Body of pancreas (tissue), 4 donors: ENCODE measurements around the gene LCP1. TPM values are rescaled to one million over a fixed set of nuclear protein-coding genes. Genes with fewer than 3 reads are reported as not detected.

Experiments used
- ATAC-seq: fragments of 150-250 bp; one replicate; pipeline ENCODE4 v1.9.1; 2016
- DNase-seq, 4 donors: peaks; one replicate each; pipeline ENCODE4 v3.0.0-alpha.2; 2019
- H3K27ac ChIP-seq, 4 donors: fragments of 200-600 bp; sonication (generic); 1 replicate in 3 of 4; 2 replicates in 1 of 4; pipeline versions ENCODE4 v1.5.1 to v1.6.1; 2016 to 2019; ENCODE audit warnings: mild to moderate bottlenecking in 1 of 4, mixed read lengths in 1 of 4, moderate library complexity in 1 of 4
- H3K27me3 ChIP-seq, 2 donors: fragments of 200-600 bp; sonication (generic); one replicate each; pipeline ENCODE4 v1.6.0; 2016; ENCODE audit warnings: mild to moderate bottlenecking in 1 of 2
- H3K36me3 ChIP-seq, 2 donors: fragments of 200-600 bp; sonication (generic); replicated peaks in 1 of 2; 2 replicates each; pipeline ENCODE4 v1.5.1; 2016; ENCODE audit warnings: low read depth in 2 of 2; ENCODE audit not compliant: insufficient read depth in 1 of 2
- H3K4me1 ChIP-seq: fragments of 200-600 bp; sonication (generic); one replicate; pipeline ENCODE4 v1.6.0; 2016
- H3K4me3 ChIP-seq, 2 donors: fragments of 200-600 bp; sonication (generic); 1 replicate in 1 of 2; 2 replicates in 1 of 2; pipeline ENCODE4 v1.5.1; 2016 to 2019
- H3K9me3 ChIP-seq, 3 donors: fragments of 200-600 bp; sonication (generic); 1 replicate in 2 of 3; 2 replicates in 1 of 3; pipeline ENCODE4 v1.5.1; 2016
- POLR2A ChIP-seq, 3 donors: fragments of 450-650 bp; IDR thresholded peaks; one replicate each; pipeline ENCODE4 v1.6.1; 2016; ENCODE audit warnings: antibody characterized with exemption in 3 of 3, mild to moderate bottlenecking in 2 of 3
- WGBS, 2 donors: methylation state at CpG; one replicate each; pipeline ENCODE4 v1.1.5; 2017; 5-methylcytosine and 5-hydroxymethylcytosine counted together
- intact Hi-C: fragments of 100-400 bp; cut with DNase I; formaldehyde crosslinking; loops from one replicate; pipeline ENCODE4 v1.15.1; 2023
- total RNA-seq, 2 donors: library from RNA; depleted of rRNA; stranded (reverse); fragments of >200 nt; gene quantifications; one replicate each; pipeline ENCODE4 v1.1.0, GENCODE V29; 2016
- TF ChIP-seq, protein P1 (sequence below), 7 experiments: fragments of 450-650 bp in 4 of 7; fragments of 200-600 bp in 3 of 7; sonication (generic) in 3 of 7; IDR thresholded peaks; one replicate each; pipeline ENCODE4 v1.5.1; 2016 to 2019; ENCODE audit warnings: antibody characterized with exemption in 7 of 7

The LCP1 gene
- total RNA-seq, 2 donors from 2014 or later = 6.3 to 16.1 TPM

DNA sequence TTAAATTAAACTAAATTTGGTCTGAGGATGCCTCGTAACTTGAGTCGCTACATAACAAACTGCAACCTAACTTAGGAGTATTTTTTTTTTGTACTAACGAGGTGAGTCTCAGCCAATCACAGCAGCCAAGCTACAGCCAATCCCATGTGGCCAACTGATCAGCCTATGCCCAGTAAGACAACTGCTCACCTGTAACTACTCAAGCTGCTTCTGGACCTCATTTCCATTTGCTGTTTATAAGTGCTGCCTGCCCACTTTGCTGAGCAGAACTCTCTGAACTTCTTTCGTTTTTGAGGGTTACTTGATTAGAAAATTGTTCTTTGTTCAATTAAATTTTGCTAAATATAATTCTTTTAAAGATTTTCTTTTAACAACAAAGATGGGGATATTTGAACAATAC is 81.0 kb downstream of the LCP1 start:
- Histone ChIP-seq H3K4me3 (no peak overlapping the region), H3K27ac (no peak overlapping the region), H3K36me3 (no peaks in the 10 kb centered on the region), H3K4me1 (peaks cover 14% of the 10 kb centered on the region), H3K9me3 (no peaks in the 10 kb centered on the region), H3K27me3 (no peaks in the 10 kb centered on the region)
- 65 to 71% methylated on average over 4 of the region's 4 CpGs for WGBS, 2 donors
- intact Hi-C loops = no loop called here
- DNase-seq = no peak
- ATAC-seq = no peak
- TF ChIP-seq, protein P1, sequence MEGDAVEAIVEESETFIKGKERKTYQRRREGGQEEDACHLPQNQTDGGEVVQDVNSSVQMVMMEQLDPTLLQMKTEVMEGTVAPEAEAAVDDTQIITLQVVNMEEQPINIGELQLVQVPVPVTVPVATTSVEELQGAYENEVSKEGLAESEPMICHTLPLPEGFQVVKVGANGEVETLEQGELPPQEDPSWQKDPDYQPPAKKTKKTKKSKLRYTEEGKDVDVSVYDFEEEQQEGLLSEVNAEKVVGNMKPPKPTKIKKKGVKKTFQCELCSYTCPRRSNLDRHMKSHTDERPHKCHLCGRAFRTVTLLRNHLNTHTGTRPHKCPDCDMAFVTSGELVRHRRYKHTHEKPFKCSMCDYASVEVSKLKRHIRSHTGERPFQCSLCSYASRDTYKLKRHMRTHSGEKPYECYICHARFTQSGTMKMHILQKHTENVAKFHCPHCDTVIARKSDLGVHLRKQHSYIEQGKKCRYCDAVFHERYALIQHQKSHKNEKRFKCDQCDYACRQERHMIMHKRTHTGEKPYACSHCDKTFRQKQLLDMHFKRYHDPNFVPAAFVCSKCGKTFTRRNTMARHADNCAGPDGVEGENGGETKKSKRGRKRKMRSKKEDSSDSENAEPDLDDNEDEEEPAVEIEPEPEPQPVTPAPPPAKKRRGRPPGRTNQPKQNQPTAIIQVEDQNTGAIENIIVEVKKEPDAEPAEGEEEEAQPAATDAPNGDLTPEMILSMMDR (IDR thresholded peaks at IDR 0.05) = no peak
- no peak for TF ChIP-seq POLR2A (IDR thresholded peaks at IDR 0.05)

DNA sequence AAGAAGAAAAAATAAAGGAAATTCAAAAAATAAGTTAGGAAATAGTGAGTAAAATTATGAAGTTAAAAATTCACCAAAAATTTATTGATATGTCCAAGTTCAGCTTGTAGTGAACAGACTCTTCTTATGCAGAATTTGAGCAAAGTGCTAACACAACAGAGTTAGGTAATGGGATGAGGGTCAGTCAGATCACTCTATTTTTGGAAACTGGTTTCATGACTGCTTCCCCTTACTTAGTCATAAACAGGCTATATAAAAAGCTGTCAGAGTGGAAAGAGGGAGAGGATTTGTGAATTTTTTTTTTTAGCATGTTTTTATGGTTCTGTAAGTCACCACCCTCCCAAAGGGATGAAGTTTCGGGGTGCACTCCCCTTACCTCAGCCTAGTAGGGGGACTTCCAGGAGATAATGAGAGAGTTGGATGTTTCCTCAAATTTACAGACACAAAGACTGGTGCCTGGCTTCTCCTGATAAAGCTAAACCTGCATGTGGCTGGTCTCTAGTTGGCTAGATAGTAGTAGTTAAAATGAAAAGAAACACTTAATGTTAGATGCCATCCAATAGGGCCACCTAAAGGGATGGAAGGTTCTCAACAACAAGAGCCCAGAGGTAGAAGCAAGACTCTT is 81.7 kb downstream of the LCP1 start:
- intact Hi-C loops = no loop called here
- DNase-seq (no peak), ATAC-seq (no peak)
- TF ChIP-seq, protein P1 (IDR thresholded peaks at IDR 0.05) = no peak
- no peak for TF ChIP-seq POLR2A (IDR thresholded peaks at IDR 0.05)
- no peaks in the 10 kb centered on the region for H3K36me3 ChIP-seq
- WGBS, 2 donors = 67 to 87% methylated on average over 1 of the region's 1 CpG
- no peak overlapping the region for H3K27ac ChIP-seq
- no peaks in the 10 kb centered on the region for H3K9me3 ChIP-seq
- H3K4me3 ChIP-seq = no peak overlapping the region
- no peaks in the 10 kb centered on the region for H3K27me3 ChIP-seq
- peaks cover 14% of the 10 kb centered on the region for H3K4me1 ChIP-seq

DNA sequence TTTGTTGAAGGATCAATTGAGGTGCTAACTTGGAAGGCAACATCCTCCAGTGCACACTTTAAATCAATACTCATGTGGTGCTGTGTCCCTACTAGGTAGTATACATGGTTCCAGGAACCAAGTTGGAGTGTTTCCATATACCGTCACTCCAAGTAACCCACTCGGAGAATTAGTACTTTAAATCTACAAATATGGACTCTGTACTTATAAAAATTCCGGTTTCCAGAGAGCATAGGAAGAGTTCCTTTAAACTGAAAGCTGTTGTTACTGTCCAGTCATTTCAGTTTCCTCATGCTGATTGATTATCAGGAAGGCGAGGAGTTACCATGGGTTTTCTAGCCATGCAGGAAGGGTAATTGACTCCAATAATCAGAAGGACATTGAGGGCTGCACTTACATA is 84.3 kb downstream of the LCP1 start:
- no peak overlapping the region for H3K27ac ChIP-seq
- no peak for DNase-seq

DNA sequence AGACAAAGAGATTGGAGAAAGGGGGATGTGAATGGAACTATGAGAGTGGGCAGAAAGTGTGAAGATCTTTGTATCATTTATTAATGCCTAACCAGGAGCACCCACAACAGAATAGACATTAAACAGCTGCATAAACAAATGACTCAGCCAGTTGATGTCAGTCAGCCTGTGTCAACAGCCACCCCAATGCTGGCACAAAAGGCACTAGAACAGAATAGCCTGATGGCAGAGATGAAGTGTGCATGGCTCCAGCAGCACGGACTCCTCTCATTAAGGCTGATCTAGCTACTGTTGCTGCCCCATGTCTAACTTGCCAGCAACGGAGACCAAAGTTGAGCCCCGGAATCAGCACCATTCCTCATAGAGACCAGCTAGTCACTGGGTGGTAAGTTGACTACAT is 85.0 kb downstream of the LCP1 start:
- WGBS, 2 donors = 60 to 68% methylated on average over 3 of the region's 3 CpGs
- TF ChIP-seq POLR2A (IDR thresholded peaks at IDR 0.05) = no peak
- TF ChIP-seq, protein P1 (IDR thresholded peaks at IDR 0.05) = no peak
- intact Hi-C loops = no loop called here
- no peaks in the 10 kb centered on the region for H3K36me3 ChIP-seq
- no peak overlapping the region for H3K4me3 ChIP-seq
- H3K4me1 ChIP-seq = peaks cover 8% of the 10 kb centered on the region
- no peaks in the 10 kb centered on the region for H3K9me3 ChIP-seq
- peak overlapping the region in 1 of 4 donors; percentile 11 for H3K27ac ChIP-seq
- no peaks in the 10 kb centered on the region for H3K27me3 ChIP-seq
- ATAC-seq = peak; percentile 42
- peak in 3 of 4 donors; percentile 25 to 54 (median 44) for DNase-seq

More for the DNA sequence above, 84.3 kb downstream of the LCP1 start:
- no peaks in the 10 kb centered on the region for H3K9me3 ChIP-seq
- peaks cover 8% of the 10 kb centered on the region for H3K4me1 ChIP-seq
- ATAC-seq = no peak
- H3K4me3 ChIP-seq = no peak overlapping the region
- H3K36me3 ChIP-seq = no peaks in the 10 kb centered on the region
- TF ChIP-seq, protein P1 (IDR thresholded peaks at IDR 0.05) = no peak
- no peak for TF ChIP-seq POLR2A (IDR thresholded peaks at IDR 0.05)
- H3K27me3 ChIP-seq = no peaks in the 10 kb centered on the region
- WGBS, 2 donors = 73 to 82% methylated on average over 4 of the region's 4 CpGs
- intact Hi-C loops = no loop called here

DNA sequence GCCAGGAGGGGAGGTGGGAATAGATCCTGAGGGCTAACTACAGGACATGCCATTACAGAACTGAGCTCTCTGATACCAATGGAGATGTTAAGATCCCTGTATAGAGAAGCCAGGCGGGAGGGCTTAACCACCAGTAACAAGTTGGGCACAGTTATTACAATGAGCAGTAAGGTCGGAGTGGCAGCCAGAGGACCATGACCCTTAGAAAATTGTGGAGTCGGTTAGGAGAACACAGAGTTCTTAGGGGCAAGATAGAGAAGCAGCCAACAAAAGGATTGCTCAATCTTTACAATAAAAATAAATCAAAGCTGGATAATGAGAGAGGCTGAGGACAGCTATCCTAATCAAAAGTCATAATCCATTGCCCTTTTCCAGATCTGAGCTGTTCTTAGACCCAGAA is 87.5 kb downstream of the LCP1 start:
- no peaks in the 10 kb centered on the region for H3K27me3 ChIP-seq
- no peak overlapping the region for H3K4me3 ChIP-seq
- peaks cover 8% of the 10 kb centered on the region for H3K4me1 ChIP-seq
- TF ChIP-seq POLR2A (IDR thresholded peaks at IDR 0.05) = no peak
- TF ChIP-seq, protein P1 (IDR thresholded peaks at IDR 0.05) = no peak
- H3K27ac ChIP-seq = no peak overlapping the region
- no peaks in the 10 kb centered on the region for H3K9me3 ChIP-seq
- no peak for DNase-seq
- no peaks in the 10 kb centered on the region for H3K36me3 ChIP-seq
- intact Hi-C loops = no loop called here
- whole genome bisulfite sequencing, 2 donors = 81 to 90% methylated on average over 3 of the region's 3 CpGs
- ATAC-seq = no peak
